ENCODE results near the gene THRB.

GRCh38 chr3:24162929-24163328, 331.7 kb downstream of the THRB start:
- no peak for TF ChIP-seq ATF2 (CRISPR knock-in tag; IDR thresholded peaks at IDR 0.05; ENCODE audit: borderline replicate concordance, low read depth)
- TF ChIP-seq CTCF (IDR thresholded peaks at IDR 0.05): no peak
- TF ChIP-seq NFE2L1 (CRISPR knock-in tag; IDR thresholded peaks at IDR 0.05): no peak
- no peak for TF ChIP-seq SP1 (CRISPR knock-in tag; conservative IDR thresholded peaks at IDR 0.05)
